Effector memory CD4-positive, alpha-beta T cell (primary cell): ENCODE results near the gene TRIM49C.
"Not testable (repeated sequence)": the region's sequence is repeated elsewhere in the genome, so short reads cannot be mapped to it uniquely, and the experiment has no call there.

ENCODE experiments used
- DNase-seq, 3 donors: peaks; one replicate each; pipeline ENCODE4 v3.0.0-alpha.2; 2020
- H3K27ac ChIP-seq: 2 replicates; pipeline ENCODE4 v1.7.0; 2013; ENCODE audit warnings: mild to moderate bottlenecking, low read length, moderate library complexity; ENCODE audit not compliant: insufficient read depth, poor library complexity, severe bottlenecking
- H3K27me3 ChIP-seq: replicated peaks from 2 replicates; pipeline ENCODE4 v1.7.0; 2013; ENCODE audit warnings: mild to moderate bottlenecking, low read length; ENCODE audit not compliant: insufficient read depth, control insufficient read depth, poor library complexity, severe bottlenecking
- H3K36me3 ChIP-seq: 2 replicates; pipeline ENCODE4 v1.7.0; 2013; ENCODE audit warnings: mild to moderate bottlenecking, low read length, moderate library complexity; ENCODE audit not compliant: control insufficient read depth, insufficient read depth
- H3K4me1 ChIP-seq: 2 replicates; pipeline ENCODE4 v1.7.0; 2013; ENCODE audit warnings: low read length, mild to moderate bottlenecking; ENCODE audit not compliant: control insufficient read depth, insufficient read depth, poor library complexity, severe bottlenecking
- H3K4me3 ChIP-seq: 2 replicates; pipeline ENCODE4 v1.7.0; 2013; ENCODE audit warnings: low read length, low read depth, mild to moderate bottlenecking; ENCODE audit not compliant: insufficient read depth, poor library complexity, severe bottlenecking
- H3K9me3 ChIP-seq: 2 replicates; pipeline ENCODE4 v1.7.0; 2013; ENCODE audit warnings: mild to moderate bottlenecking, low read length, moderate library complexity; ENCODE audit not compliant: control insufficient read depth
- total RNA-seq, 3 donors: gene quantifications; one replicate each; lab custom pipeline; 2026; lab: John Stamatoyannopoulos, UW

TRIM49C gene, protein sequence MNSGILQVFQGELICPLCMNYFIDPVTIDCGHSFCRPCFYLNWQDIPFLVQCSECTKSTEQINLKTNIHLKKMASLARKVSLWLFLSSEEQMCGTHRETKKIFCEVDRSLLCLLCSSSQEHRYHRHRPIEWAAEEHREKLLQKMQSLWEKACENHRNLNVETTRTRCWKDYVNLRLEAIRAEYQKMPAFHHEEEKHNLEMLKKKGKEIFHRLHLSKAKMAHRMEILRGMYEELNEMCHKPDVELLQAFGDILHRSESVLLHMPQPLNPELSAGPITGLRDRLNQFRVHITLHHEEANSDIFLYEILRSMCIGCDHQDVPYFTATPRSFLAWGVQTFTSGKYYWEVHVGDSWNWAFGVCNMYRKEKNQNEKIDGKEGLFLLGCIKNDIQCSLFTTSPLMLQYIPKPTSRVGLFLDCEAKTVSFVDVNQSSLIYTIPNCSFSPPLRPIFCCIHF
- 0 reads per million in 3 donors for total RNA-seq

- H3K9me3 ChIP-seq, H3K36me3 ChIP-seq, DNase-seq, H3K4me3 ChIP-seq, H3K27me3 ChIP-seq, H3K27ac ChIP-seq, H3K4me1 ChIP-seq: not testable (repeated sequence)
Observed at GRCh38 chr11:90030806-90031205, at the start of gene TRIM49C. TSS of gene TRIM49C (plus strand) at chr11:90031106. CDS start at chr11:90035212, 4,106 bp downstream.

DNA sequence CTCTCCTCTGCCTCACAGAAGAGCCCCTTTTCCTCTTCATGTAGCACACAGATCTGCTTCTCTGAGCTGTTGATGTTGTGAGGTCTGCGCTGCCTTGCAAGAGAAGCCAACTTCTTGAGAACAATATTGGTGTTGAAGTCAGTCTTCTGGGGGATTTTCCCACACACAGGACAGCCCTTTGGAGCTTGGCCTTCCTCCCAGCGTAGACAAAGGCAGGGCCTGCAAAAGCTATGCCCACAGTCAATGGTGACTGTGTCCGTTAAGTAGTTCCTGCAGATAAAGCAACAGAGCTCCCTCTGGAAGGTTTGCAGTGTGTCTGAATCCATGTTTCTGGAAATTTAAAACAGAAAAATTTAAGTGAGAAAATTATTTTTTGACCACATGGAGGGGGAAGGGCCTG is 6.7 kb upstream of the TRIM49C start:
- not testable (repeated sequence) for DNase-seq, H3K9me3 ChIP-seq, H3K27me3 ChIP-seq, H3K27ac ChIP-seq, H3K4me1 ChIP-seq, H3K4me3 ChIP-seq, H3K36me3 ChIP-seq

DNA sequence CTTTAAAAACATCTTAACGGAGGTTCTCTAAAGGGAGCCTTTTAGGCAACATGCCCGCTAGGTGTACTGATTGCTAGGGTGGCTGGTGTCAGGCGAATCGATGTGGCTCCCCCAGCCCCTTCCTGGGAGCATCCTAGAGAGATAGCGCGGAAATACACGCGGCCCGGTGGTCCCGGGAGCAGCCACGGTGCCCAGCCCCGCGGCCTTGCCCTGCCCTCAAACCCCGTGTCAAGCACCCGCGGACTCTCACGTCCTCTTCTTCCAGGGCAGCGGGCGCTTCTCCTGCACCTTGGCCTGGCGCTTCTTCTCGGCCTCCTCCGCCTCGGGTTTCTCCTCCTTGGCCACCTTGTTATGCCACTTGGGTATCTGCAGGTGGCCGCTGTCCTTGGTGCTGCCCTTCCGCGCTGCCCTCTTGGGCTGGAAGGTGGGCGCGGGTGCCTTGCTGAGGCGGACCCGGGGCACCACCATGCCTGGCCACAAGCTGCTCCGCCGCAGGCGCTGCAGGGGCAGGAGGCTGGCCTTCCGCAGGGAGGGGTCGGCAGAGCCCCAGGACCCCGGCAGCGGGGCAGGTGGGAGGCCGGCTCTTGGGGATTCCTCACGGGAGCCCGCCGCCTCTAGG is 20.8 kb downstream of the TRIM49C start:
- not testable (repeated sequence) for H3K36me3 ChIP-seq, H3K4me1 ChIP-seq, DNase-seq, H3K9me3 ChIP-seq, H3K4me3 ChIP-seq, H3K27ac ChIP-seq, H3K27me3 ChIP-seq

DNA sequence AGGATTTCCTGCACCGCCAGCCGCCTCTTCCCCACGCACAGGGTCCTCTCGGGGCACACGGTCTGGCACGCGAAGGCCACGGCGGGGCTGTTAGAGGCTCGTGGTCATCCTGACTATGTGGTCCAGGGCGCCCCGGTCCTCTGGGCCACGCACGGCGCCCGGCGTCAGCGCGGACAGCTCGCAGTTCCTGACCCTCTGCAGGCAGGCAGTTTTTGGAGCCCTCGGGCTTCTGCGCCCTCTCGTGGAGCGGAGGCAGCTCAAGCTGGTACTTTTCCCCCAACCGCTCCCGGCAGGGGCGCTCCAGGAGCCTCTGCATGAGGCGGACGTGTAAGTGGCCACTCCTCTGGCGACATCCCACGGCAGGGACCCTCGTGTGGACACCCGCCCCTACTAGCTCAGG is 21.4 kb downstream of the TRIM49C start:
- not testable (repeated sequence) for H3K9me3 ChIP-seq, H3K27ac ChIP-seq, H3K27me3 ChIP-seq, H3K4me1 ChIP-seq, DNase-seq, H3K36me3 ChIP-seq, H3K4me3 ChIP-seq

DNA sequence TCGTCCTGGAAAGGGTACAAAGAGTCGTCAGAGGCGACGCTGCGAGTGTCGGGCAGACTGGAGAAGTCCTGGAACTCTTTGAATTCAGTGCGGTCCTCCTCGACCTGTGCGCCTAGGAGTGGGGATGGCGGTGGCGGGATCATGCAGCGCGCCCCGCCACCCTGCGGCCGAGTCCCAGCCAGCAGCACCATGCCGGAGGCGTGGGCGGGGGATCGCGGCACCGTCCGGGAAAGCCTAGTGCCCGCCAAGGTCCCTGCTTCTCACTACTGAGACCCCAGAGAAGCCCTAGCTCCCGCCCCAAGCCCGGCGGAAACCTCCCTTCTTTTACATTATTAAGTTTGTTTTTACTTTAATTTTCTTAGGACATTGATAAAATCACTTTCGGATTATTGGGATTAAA is 22.6 kb downstream of the TRIM49C start:
- H3K36me3 ChIP-seq, H3K9me3 ChIP-seq, H3K27ac ChIP-seq, H3K4me3 ChIP-seq, DNase-seq, H3K27me3 ChIP-seq, H3K4me1 ChIP-seq: not testable (repeated sequence)

- DNase-seq, H3K36me3 ChIP-seq, H3K27me3 ChIP-seq, H3K9me3 ChIP-seq, H3K27ac ChIP-seq, H3K4me1 ChIP-seq, H3K4me3 ChIP-seq: not testable (repeated sequence)
Observed at GRCh38 chr11:90085650-90086049, 54.7 kb downstream of the TRIM49C start, which contains the start of gene UBTFL1. TSS of gene UBTFL1 (plus strand) at chr11:90085950. CDS start at chr11:90085950, 0 bp downstream.

DNA sequence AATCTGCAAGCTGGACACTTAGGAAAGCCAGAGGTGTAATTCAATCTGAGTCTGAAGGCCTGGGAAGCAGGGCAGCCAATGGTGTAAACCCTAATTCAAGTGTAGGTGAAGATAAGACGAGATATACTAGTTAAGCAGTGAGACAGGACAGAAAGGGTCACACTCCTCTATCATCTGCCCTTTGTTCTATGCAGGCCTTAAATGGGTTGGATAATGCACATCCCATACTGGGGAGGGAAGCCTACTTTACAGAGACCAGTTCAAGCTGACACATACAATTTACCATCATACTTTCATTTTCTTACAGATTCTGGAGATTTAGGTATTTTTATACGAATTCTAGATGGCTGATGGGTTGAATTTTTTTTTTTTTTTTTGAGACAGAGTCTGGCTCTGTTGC is 57.8 kb downstream of the TRIM49C start:
- not testable (repeated sequence) for H3K27me3 ChIP-seq, DNase-seq, H3K36me3 ChIP-seq, H3K4me3 ChIP-seq, H3K9me3 ChIP-seq, H3K27ac ChIP-seq, H3K4me1 ChIP-seq
